Measurements from ENCODE around the gene MTCP1. TPM values are rescaled to one million over a fixed set of nuclear protein-coding genes. Genes with fewer than 3 reads are reported as not detected.

The MTCP1 gene
- total RNA-seq, 1 experiment from 2014 or later, result 17.9 TPM

DNA sequence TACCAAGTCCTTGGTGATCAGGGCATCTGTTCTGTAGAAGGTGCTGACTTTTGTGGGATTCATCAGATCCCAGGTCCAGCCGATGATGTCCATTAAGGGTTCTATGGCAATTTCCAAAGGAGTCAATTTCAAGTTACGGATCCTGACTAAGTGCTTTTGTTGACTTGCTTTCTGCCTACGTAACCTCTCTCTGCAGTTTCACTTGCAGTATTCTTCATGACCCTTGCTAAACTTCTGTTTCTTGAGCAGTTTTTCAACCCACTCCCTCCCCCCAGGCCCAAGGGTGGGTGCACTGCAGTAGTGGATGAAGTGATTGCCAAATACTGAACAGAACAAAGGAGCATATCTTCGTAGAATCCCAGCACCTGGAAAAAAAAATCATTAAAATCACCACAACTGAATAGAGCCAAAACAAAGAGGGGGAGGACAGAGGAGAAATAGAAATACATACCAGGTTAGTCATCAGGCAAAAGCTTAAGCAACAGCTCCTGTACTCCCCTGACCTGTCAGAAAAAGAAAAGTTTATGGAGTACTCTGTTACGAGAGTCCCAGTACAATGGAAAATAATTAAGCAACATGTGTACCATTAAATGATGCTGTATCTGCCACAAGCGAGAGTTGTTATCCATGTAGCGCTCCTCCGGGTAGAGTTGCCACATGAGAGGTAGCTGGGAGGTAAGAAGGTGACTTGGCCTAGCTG lies 5.8 kb downstream of the MTCP1 start:
- Histone ChIP-seq H3F3A (ENCODE audit: low read length, unreplicated experiment) (no peaks in the 10 kb centered on the region), H3K79me2 (ENCODE audit: low read length) (peaks cover 45% of the 10 kb centered on the region), H3K4me3 (ENCODE audit: low read length) (peak overlapping the region; percentile 9; the same call in 1 of the 2 replicates), H3K27me3 (ENCODE audit: low read length) (no peaks in the 10 kb centered on the region), H3K9me3 (ENCODE audit: low read length) (no peaks in the 10 kb centered on the region), H2AFZ (ENCODE audit: low read length) (no peak overlapping the region), H3K4me1 (ENCODE audit: insufficient read depth, low read length) (peaks cover 52% of the 10 kb centered on the region), H3K4me2 (ENCODE audit: low read length) (peak overlapping the region; percentile 79), H3K9ac (ENCODE audit: low read length) (no peak overlapping the region), H3K27ac (ENCODE audit: low read length) (peak overlapping the region; percentile 14; the same call in 1 of the 2 replicates), H3K9me2 (replicated peaks; ENCODE audit: low read length) (no peaks in the 10 kb centered on the region), H4K20me1 (ENCODE audit: low read length) (0 out of 2 replicates have a peak, but pooled peaks cover 7% of the 10 kb centered on the region), H3K36me3 (ENCODE audit: low read depth, low read length) (0 out of 2 replicates have a peak, but pooled peaks cover 7% of the 10 kb centered on the region)
- ChIA-PET CTCF (no interaction called here), POLR2A (ENCODE audit: unreplicated experiment) (interaction anchor here (1.1 kb wide), 1 partner anchor 38 kb away, joined by 4 read pairs; the partner anchor contains the start of gene FUNDC2)
- no TSS peak for BruUV-seq (replicated peaks)
- intact Hi-C loops (cut with micrococcal nuclease), result no loop called here
- ATAC-seq (peak; percentile 66), DNase-seq (peak; percentile 66)
- TF ChIP-seq, protein P1, sequence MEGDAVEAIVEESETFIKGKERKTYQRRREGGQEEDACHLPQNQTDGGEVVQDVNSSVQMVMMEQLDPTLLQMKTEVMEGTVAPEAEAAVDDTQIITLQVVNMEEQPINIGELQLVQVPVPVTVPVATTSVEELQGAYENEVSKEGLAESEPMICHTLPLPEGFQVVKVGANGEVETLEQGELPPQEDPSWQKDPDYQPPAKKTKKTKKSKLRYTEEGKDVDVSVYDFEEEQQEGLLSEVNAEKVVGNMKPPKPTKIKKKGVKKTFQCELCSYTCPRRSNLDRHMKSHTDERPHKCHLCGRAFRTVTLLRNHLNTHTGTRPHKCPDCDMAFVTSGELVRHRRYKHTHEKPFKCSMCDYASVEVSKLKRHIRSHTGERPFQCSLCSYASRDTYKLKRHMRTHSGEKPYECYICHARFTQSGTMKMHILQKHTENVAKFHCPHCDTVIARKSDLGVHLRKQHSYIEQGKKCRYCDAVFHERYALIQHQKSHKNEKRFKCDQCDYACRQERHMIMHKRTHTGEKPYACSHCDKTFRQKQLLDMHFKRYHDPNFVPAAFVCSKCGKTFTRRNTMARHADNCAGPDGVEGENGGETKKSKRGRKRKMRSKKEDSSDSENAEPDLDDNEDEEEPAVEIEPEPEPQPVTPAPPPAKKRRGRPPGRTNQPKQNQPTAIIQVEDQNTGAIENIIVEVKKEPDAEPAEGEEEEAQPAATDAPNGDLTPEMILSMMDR (conservative IDR thresholded peaks at IDR 0.05; ENCODE audit: low read depth, low read length), result no peak
- TF ChIP-seq EZH2phosphoT487 (IDR thresholded peaks at IDR 0.05; ENCODE audit: borderline replicate concordance, low read length), result no peak
- no peak for TF ChIP-seq EZH2 (IDR thresholded peaks at IDR 0.05; ENCODE audit: low read length, unreplicated experiment)

DNA sequence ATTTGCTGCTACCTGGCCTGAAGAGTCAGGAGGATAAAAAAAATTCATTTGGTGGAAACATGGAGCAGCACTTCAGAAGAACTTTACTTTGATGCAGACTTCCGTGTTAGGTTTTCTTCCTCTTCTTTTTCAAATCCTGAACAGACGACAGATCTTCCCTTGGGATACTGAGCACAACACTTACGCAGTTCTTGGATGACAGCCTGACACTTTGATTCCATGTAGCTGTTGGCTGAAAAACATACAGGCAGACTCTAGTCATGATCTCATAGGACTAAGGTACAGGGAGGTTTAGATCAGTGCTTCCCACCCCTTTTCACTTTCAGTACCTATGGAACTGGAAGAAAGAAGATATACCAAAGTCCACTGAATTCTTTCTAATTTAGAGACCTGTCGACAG lies 9.2 kb downstream of the MTCP1 start:
- H3K4me3 ChIP-seq (ENCODE audit: low read length), result no peak overlapping the region
- H3K27ac ChIP-seq (ENCODE audit: low read length), result no peak overlapping the region
- BruUV-seq (replicated peaks), result no TSS peak
- TF ChIP-seq, protein P1 (conservative IDR thresholded peaks at IDR 0.05; ENCODE audit: low read depth, low read length), result no peak
- TF ChIP-seq EZH2phosphoT487 (IDR thresholded peaks at IDR 0.05; ENCODE audit: borderline replicate concordance, low read length), result no peak
- TF ChIP-seq EZH2 (IDR thresholded peaks at IDR 0.05; ENCODE audit: low read length, unreplicated experiment), result no peak
- peaks cover 13% of the 10 kb centered on the region for H3K79me2 ChIP-seq (ENCODE audit: low read length)
- ATAC-seq (no peak), DNase-seq (no peak)
- no peaks in the 10 kb centered on the region for H3K9me3 ChIP-seq (ENCODE audit: low read length)
- intact Hi-C loops (cut with micrococcal nuclease), result no loop called here
- ChIA-PET CTCF (no interaction called here), POLR2A (ENCODE audit: unreplicated experiment) (no interaction called here)
- H3K4me2 ChIP-seq (ENCODE audit: low read length), result no peak overlapping the region
- H4K20me1 ChIP-seq (ENCODE audit: low read length), result no peaks in the 10 kb centered on the region
- H3K9me2 ChIP-seq (replicated peaks; ENCODE audit: low read length), result no peaks in the 10 kb centered on the region
- peaks cover 22% of the 10 kb centered on the region for H3K4me1 ChIP-seq (ENCODE audit: insufficient read depth, low read length)
- no peaks in the 10 kb centered on the region for H3K27me3 ChIP-seq (ENCODE audit: low read length)
- H3K9ac ChIP-seq (ENCODE audit: low read length), result no peak overlapping the region
- H3F3A ChIP-seq (ENCODE audit: low read length, unreplicated experiment), result no peaks in the 10 kb centered on the region
- H3K36me3 ChIP-seq (ENCODE audit: low read depth, low read length), result 0 out of 2 replicates have a peak, but pooled peaks cover 11% of the 10 kb centered on the region
- H2AFZ ChIP-seq (ENCODE audit: low read length), result no peak overlapping the region

All from PC-3 (cell line).